Lower leg skin (tissue), 4 donors: ENCODE measurements around the gene PYGB. TPM values are rescaled to one million over a fixed set of nuclear protein-coding genes. Genes with fewer than 3 reads are reported as not detected.
"Not testable (repeated sequence)": the region's sequence is repeated elsewhere in the genome, so short reads cannot be mapped to it uniquely, and the experiment has no call there.

ENCODE experiments used
- DNase-seq, 2 donors: peaks; one replicate each; pipeline ENCODE4 v3.0.0-alpha.2; 2019; ENCODE audit warnings: low spot score in 2 of 2
- H3K4me3 ChIP-seq: fragments of 200-600 bp; sonication (generic); 2 replicates; pipeline ENCODE4 v1.5.1; 2017; ENCODE audit warnings: mild to moderate bottlenecking, low read depth; ENCODE audit not compliant: poor library complexity, severe bottlenecking
- POLR2A ChIP-seq, 2 donors: fragments of 450-650 bp; IDR thresholded peaks; one replicate each; pipeline ENCODE4 v1.6.1; 2016 to 2017; ENCODE audit warnings: antibody characterized with exemption in 2 of 2, mild to moderate bottlenecking in 1 of 2, moderate library complexity in 1 of 2
- WGBS, 2 donors: methylation state at CpG; one replicate each; pipeline ENCODE4 v1.1.5; 2018; 5-methylcytosine and 5-hydroxymethylcytosine counted together
- intact Hi-C: fragments of 100-400 bp; cut with DNase I; formaldehyde crosslinking; loops from one replicate; pipeline ENCODE4 v1.15.0; 2023; ENCODE audit warnings: low total_unique reads
- total RNA-seq, 4 donors: library from RNA; depleted of rRNA; stranded (reverse); fragments of >200 nt; gene quantifications; one replicate each; pipeline ENCODE4 v1.1.0, GENCODE V29; 2016
- TF ChIP-seq, protein P1 (sequence below), 3 donors: fragments of 450-650 bp; IDR thresholded peaks; one replicate each; pipeline ENCODE4 v1.5.1; 2016; ENCODE audit warnings: antibody characterized with exemption in 3 of 3, mild to moderate bottlenecking in 3 of 3, moderate library complexity in 2 of 3

Gene PYGB
- total RNA-seq, 4 donors from 2014 or later = 99.0 to 308 (median 194) TPM

DNA sequence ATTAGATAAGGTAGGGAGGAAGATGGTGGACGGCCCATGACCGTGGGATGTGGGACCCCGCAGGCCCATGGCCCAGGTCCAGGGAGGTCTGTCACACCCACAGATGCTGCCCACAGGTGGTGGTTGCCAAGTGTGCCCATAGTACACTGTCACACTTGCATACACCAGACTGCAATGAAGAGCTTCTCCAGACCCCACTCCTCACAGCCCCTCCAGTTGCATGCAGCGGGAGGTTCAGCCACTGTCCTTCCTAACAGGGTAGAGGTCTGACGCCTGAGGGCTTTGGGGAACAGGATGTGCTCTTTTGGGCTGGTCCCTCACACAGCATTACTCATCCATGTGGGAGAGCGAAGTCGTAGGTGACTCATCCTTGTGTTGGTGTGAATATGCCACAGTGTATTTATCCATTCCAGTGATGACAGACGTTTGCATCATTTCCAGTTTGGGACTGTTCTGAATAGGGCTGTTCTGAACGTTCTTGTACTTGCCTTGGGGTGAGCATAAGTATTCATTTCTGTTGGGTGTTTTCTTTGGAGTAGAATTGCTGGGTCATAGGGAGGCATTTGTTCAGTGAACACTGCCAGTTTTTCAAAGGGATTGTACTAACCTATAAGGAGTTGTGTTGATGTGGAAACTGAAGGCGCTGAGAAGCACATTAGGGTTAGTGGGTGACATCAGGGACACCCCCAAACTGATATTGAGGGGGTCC is 10.1 kb upstream of the PYGB start:
- 19 to 24% methylated on average over 8 to 10 of the region's 10 CpGs for WGBS, 2 donors
- intact Hi-C loops = no loop called here
- no peak overlapping the region for H3K4me3 ChIP-seq
- TF ChIP-seq POLR2A (IDR thresholded peaks at IDR 0.05) = no peak
- TF ChIP-seq, protein P1, sequence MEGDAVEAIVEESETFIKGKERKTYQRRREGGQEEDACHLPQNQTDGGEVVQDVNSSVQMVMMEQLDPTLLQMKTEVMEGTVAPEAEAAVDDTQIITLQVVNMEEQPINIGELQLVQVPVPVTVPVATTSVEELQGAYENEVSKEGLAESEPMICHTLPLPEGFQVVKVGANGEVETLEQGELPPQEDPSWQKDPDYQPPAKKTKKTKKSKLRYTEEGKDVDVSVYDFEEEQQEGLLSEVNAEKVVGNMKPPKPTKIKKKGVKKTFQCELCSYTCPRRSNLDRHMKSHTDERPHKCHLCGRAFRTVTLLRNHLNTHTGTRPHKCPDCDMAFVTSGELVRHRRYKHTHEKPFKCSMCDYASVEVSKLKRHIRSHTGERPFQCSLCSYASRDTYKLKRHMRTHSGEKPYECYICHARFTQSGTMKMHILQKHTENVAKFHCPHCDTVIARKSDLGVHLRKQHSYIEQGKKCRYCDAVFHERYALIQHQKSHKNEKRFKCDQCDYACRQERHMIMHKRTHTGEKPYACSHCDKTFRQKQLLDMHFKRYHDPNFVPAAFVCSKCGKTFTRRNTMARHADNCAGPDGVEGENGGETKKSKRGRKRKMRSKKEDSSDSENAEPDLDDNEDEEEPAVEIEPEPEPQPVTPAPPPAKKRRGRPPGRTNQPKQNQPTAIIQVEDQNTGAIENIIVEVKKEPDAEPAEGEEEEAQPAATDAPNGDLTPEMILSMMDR (IDR thresholded peaks at IDR 0.05) = no peak
- peak; percentile 91 to 93 for DNase-seq

DNA sequence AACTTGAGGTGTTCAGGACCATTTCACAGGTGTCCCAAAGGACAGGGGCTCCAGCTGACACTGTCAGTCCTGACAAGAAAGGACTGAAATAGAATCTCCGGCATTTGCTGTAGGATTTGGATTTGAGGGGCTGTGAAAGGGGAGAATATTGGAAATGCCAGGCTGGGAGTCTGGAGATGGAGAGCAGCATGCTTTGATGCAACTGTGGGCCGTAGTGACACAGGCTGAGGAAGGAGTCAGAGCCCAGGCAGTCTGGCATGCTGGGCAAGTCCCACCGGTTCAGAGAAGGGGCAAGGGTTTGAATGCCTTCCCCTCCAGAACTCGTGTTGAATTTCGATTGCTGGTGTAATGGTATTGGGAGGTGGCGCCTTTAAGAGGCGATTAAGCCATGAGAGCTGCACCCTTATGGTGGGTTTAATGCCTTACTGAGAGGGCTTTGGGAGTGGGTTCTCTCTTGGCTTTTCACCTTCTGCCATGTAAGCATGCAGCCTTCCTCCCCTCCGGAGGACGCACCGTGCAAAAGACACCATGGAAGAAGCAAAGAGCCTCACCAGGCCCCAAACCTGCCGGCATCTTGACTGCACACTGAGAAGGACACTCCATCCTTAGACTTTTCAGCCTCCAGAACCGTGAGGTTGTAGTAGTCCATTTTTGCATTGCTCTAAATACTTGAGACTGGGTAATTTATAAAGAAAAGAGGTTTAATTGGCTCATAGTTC is 9.4 kb upstream of the PYGB start:
- no peak for DNase-seq
- no peak for TF ChIP-seq POLR2A (IDR thresholded peaks at IDR 0.05)
- TF ChIP-seq, protein P1 (IDR thresholded peaks at IDR 0.05) = no peak
- intact Hi-C loops = no loop called here
- H3K4me3 ChIP-seq = no peak overlapping the region
- 81 to 88% methylated on average over 12 of the region's 12 CpGs for WGBS, 2 donors

DNA sequence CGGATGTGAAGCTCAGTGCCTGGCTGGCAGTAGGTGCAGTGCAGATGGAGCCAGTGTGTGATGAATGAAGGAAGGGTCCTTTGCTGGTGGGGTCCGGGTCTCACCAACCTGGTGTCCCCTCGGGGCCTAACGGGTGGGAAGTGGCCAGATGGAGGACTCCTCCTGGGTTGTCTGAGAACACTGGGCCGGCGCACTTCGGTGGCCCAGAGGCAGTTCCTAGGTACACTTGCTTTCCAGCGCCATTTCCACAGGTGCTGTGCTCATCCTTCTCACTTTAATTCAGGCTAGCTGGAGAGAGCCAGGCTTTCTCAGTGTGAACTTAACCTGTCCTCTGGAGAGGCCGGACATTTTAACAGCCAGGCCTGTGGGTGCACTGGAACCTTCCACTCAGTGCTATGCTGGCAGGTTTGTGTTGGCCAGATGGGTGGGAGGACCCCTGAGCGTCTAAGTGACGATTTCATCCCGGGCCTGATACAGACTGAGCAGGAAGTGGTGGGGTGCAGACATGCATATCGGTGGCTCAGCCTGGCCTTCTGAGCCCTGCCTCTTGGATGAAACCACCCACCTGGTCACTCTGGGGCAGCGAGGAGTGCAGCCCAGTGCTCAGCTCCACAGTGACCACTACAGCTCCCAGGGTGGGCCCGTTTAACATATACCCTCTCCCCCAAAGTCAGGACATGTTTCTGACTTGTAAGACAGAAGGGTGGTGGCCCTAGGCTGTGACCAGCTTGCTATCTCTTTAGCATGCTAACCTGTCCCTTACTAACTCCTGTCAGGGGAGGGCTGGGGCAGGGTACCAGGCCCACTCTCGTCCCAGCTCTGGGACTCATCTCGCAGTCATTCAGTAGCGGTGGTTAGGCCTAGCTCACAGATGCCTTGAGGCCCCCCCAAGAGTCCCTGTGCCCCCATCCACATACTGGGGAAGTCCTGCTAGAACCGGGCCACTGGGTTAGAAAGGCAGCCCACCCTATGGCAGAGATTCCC is 8.2 kb upstream of the PYGB start:
- intact Hi-C loops = loop anchor here (10.0 kb wide), 1 partner anchor 45 kb away; the partner anchor contains the start of gene ENTPD6
- 90 to 95% methylated on average over 17 to 19 of the region's 19 CpGs for WGBS, 2 donors
- TF ChIP-seq, protein P1 (IDR thresholded peaks at IDR 0.05) = no peak
- no peak for TF ChIP-seq POLR2A (IDR thresholded peaks at IDR 0.05)
- H3K4me3 ChIP-seq = no peak overlapping the region
- peak in 1 of 2 donors; percentile 82 for DNase-seq

DNA sequence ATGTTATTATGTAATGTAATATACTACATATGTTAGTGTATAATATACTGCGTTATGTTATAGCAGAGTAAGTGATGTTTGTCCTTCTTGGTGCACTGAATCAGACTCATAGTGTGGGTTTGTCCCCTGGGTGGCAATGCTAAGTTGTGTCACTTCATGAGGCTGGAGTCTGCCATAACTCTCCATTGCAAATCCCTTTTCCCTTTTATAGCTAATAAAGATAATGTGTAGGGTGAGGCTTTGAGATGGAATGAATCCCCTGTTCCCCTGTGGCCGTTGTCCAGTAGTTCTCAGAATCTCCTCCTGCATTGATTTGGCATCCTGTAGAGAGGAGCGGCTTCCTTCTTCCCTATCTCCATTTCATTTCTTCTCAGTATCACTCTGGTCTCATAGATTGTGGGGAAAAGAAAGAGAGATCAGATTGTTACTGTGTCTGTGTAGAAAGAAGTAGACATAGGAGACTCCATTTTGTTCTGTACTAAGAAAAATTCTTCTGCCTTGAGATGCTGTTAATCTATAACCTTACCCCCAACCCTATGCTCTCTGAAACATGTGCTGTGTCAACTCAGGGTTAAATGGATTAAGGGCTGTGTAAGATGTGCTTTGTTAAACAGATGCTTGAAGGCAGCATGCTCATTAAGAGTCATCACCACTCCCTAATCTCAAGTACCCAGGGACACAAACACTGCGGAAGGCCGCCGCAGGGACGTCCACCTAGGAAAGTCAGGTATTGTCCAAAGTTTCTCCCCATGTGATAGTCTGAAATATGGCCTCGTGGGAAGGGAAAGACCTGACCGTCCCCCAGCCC is 6.8 kb upstream of the PYGB start:
- intact Hi-C loops = loop anchor here (10.0 kb wide), 1 partner anchor 46 kb away; the partner anchor contains the start of gene ENTPD6
- H3K4me3 ChIP-seq = not testable (repeated sequence)
- 70 to 76% methylated on average over 9 of the region's 9 CpGs for WGBS, 2 donors
- peak in 1 of 2 donors; percentile 2 for DNase-seq

DNA sequence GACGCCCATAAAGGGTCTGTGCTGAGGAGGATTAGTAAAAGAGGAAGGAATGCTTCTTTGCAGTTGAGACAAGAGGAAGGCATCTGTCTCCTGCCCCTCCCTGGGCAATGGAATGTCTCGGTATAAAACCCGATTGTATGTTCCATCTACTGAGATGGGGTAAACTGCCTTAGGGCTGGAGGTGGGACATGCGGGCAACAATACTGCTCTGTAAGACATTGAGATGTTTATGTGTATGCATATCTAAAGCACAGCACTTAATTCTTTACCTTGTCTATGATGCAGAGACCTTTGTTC is 6.3 kb upstream of the PYGB start:
- not testable (repeated sequence) for H3K4me3 ChIP-seq
- WGBS, 2 donors = 44 to 53% methylated on average over 4 of the region's 4 CpGs
- intact Hi-C loops = loop anchor here (10.0 kb wide), 1 partner anchor 47 kb away; the partner anchor contains the start of gene ENTPD6
- peak in 1 of 2 donors; percentile 39 for DNase-seq

DNA sequence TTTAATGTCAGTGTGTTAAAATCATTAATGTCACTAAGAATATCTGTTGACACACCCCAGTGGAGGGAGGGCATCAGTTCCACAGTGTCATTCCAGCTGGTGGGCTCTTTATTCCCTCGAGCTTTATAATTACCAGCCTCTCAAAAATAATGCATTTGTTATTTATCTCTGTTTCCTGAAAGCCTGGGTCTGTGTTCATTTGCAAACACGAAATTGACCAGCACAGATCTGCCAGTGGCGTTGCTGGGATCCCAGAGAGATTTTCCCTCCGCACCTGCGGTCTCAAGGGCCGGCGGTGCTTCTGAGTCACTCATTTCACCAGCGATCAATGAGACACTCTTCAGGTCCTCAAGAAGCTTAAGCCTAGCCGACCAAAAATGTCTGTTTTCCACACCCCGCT is 5.7 kb upstream of the PYGB start:
- TF ChIP-seq POLR2A (IDR thresholded peaks at IDR 0.05) = no peak
- TF ChIP-seq, protein P1 (IDR thresholded peaks at IDR 0.05) = no peak
- 86 to 92% methylated on average over 10 of the region's 10 CpGs for WGBS, 2 donors
- peak in 1 of 2 donors; percentile 68 for DNase-seq
- intact Hi-C loops = loop anchor here (10.0 kb wide), 1 partner anchor 47 kb away; the partner anchor contains the start of gene ENTPD6
- no peak overlapping the region for H3K4me3 ChIP-seq
